MM.1S (cell line): ENCODE measurements around the gene PPP2R5C.

ENCODE experiments used
- DNase-seq: peaks from one replicate; pipeline ENCODE4 v3.0.0-alpha.2; 2015
- H2AFZ ChIP-seq: fragments of 300-600 bp; sonication (generic); 2 replicates; pipeline ENCODE4 v1.6.0; 2016; ENCODE audit warnings: antibody characterized with exemption, low read length
- H3F3A ChIP-seq: fragments of 300-600 bp; sonication (generic); 2 replicates; pipeline ENCODE4 v1.6.1; 2016; ENCODE audit warnings: mild to moderate bottlenecking, antibody characterized with exemption, low read length, moderate library complexity, mixed read lengths; ENCODE audit not compliant: insufficient read depth
- H3K27ac ChIP-seq: fragments of 300-600 bp; sonication (generic); 2 replicates; pipeline ENCODE4 v1.5.1; 2016; ENCODE audit warnings: mild to moderate bottlenecking, low read length
- H3K27me3 ChIP-seq: fragments of 300-600 bp; sonication (generic); replicated peaks from 2 replicates; pipeline ENCODE4 v1.6.0; 2016; ENCODE audit warnings: low read length; ENCODE audit not compliant: insufficient read depth
- H3K36me3 ChIP-seq: fragments of 300-600 bp; sonication (generic); replicated peaks from 2 replicates; pipeline ENCODE4 v1.6.1; 2016; ENCODE audit warnings: mild to moderate bottlenecking, low read length, mixed read lengths; ENCODE audit not compliant: insufficient read depth
- H3K4me1 ChIP-seq: fragments of 300-600 bp; sonication (generic); 2 replicates; pipeline ENCODE4 v1.6.1; 2016; ENCODE audit warnings: low read length, mixed read lengths
- H3K4me2 ChIP-seq: fragments of 300-600 bp; sonication (generic); 2 replicates; pipeline ENCODE4 v1.6.0; 2016; ENCODE audit warnings: low read depth, low read length
- H3K4me3 ChIP-seq: fragments of 300-600 bp; sonication (generic); 2 replicates; pipeline ENCODE4 v1.5.1; 2016; ENCODE audit warnings: low read length, mixed read lengths
- H3K79me2 ChIP-seq: fragments of 300-600 bp; sonication (generic); 2 replicates; pipeline ENCODE4 v1.6.1; 2016; ENCODE audit warnings: mixed run types, low read length, mixed read lengths
- H3K9ac ChIP-seq: fragments of 300-600 bp; sonication (generic); 2 replicates; pipeline ENCODE4 v1.6.1; 2016; ENCODE audit warnings: low read length, mixed read lengths
- H3K9me2 ChIP-seq: fragments of 300-600 bp; sonication (generic); replicated peaks from 2 replicates; pipeline ENCODE4 v1.6.1; 2016; ENCODE audit warnings: mild to moderate bottlenecking, low read length, mixed read lengths; ENCODE audit not compliant: insufficient read depth
- H3K9me3 ChIP-seq: fragments of 300-600 bp; sonication (generic); replicated peaks from 2 replicates; pipeline ENCODE4 v1.6.1; 2016; ENCODE audit warnings: mild to moderate bottlenecking, low read length, mixed read lengths; ENCODE audit not compliant: insufficient read depth
- H4K20me1 ChIP-seq: fragments of 300-600 bp; sonication (generic); 2 replicates; pipeline ENCODE4 v1.6.1; 2016; ENCODE audit warnings: mild to moderate bottlenecking, low read length, moderate library complexity, mixed read lengths; ENCODE audit not compliant: insufficient read depth
- CTCF ChIP-seq: fragments of 300-600 bp; sonication (generic); IDR thresholded peaks from 2 replicates; pipeline ENCODE4 v1.5.1; 2016; ENCODE audit warnings: antibody characterized with exemption, low read length, mixed read lengths
- EZH2 ChIP-seq: fragments of 300-600 bp; sonication (generic); optimal IDR thresholded peaks from 2 replicates; pipeline ENCODE3; 2017; ENCODE audit warnings: low read depth, mild to moderate bottlenecking, antibody characterized with exemption, low read length, mixed read lengths
- EZH2phosphoT487 ChIP-seq: fragments of 300-600 bp; sonication (generic); IDR thresholded peaks from 2 replicates; pipeline ENCODE4 v1.6.1; 2018; ENCODE audit warnings: antibody characterized with exemption, low read length

Gene PPP2R5C

GRCh38 chr14:101905614-101906013 is 144.1 kb downstream of the PPP2R5C start:
- Histone ChIP-seq H3K27me3 (no peaks in the 10 kb centered on the region), H3F3A (no peaks in the 10 kb centered on the region), H3K9ac (no peak overlapping the region), H3K9me2 (no peaks in the 10 kb centered on the region), H2AFZ (no peak overlapping the region), H4K20me1 (no peaks in the 10 kb centered on the region), H3K4me2 (no peak overlapping the region), H3K9me3 (no peaks in the 10 kb centered on the region), H3K4me3 (no peak overlapping the region), H3K36me3 (no peaks in the 10 kb centered on the region), H3K4me1 (no peaks in the 10 kb centered on the region), H3K79me2 (no peaks in the 10 kb centered on the region), H3K27ac (no peak overlapping the region)
- DNase-seq = no peak
- TF ChIP-seq EZH2 (no peak), EZH2phosphoT487 (no peak), CTCF (no peak)

GRCh38 chr14:101906645-101907044 is 145.1 kb downstream of the PPP2R5C start:
- no peaks in the 10 kb centered on the region for H3K9me2 ChIP-seq
- no peaks in the 10 kb centered on the region for H3K9me3 ChIP-seq
- no peak overlapping the region for H3K4me2 ChIP-seq
- H3K4me3 ChIP-seq = no peak overlapping the region
- H3K36me3 ChIP-seq = no peaks in the 10 kb centered on the region
- H4K20me1 ChIP-seq = no peaks in the 10 kb centered on the region
- H3F3A ChIP-seq = no peaks in the 10 kb centered on the region
- H3K27ac ChIP-seq = no peak overlapping the region
- H2AFZ ChIP-seq = no peak overlapping the region
- no peaks in the 10 kb centered on the region for H3K4me1 ChIP-seq
- H3K79me2 ChIP-seq = no peaks in the 10 kb centered on the region
- no peaks in the 10 kb centered on the region for H3K27me3 ChIP-seq
- DNase-seq = no peak
- H3K9ac ChIP-seq = no peak overlapping the region
- TF ChIP-seq CTCF = no peak
- TF ChIP-seq EZH2phosphoT487 = no peak
- no peak for TF ChIP-seq EZH2

- TF ChIP-seq EZH2phosphoT487 (no peak), EZH2 (no peak), CTCF (no peak)
- H3K27me3 ChIP-seq = no peaks in the 10 kb centered on the region
- DNase-seq = no peak
- H3F3A ChIP-seq = no peaks in the 10 kb centered on the region
- H4K20me1 ChIP-seq = no peaks in the 10 kb centered on the region
- no peaks in the 10 kb centered on the region for H3K4me1 ChIP-seq
- H2AFZ ChIP-seq = no peak overlapping the region
- no peaks in the 10 kb centered on the region for H3K79me2 ChIP-seq
- H3K27ac ChIP-seq = no peak overlapping the region
- no peaks in the 10 kb centered on the region for H3K9me3 ChIP-seq
- no peaks in the 10 kb centered on the region for H3K9me2 ChIP-seq
- no peaks in the 10 kb centered on the region for H3K36me3 ChIP-seq
- H3K9ac ChIP-seq = no peak overlapping the region
- no peak overlapping the region for H3K4me2 ChIP-seq
- no peak overlapping the region for H3K4me3 ChIP-seq
These were observed 146.1 kb downstream of the PPP2R5C start for GRCh38 chr14:101907619-101908018.
